OCI-LY3 (cell line): ENCODE data around the gene ZNF438.

Experiments
- H2AFZ ChIP-seq: fragments of 200-600, 300-600 bp; shearing (Covaris generic); 2 replicates; pipeline ENCODE4 v1.6.0; 2014; ENCODE audit warnings: antibody characterized with exemption, low read depth, low read length
- H3K27ac ChIP-seq: fragments of 200-600, 300-600 bp; sonication (generic); 2 replicates; pipeline ENCODE4 v1.5.1; 2014; ENCODE audit warnings: mild to moderate bottlenecking, low read length, moderate library complexity, mixed read lengths
- H3K27me3 ChIP-seq: fragments of 200-600, 300-600 bp; sonication (generic); 2 replicates; pipeline ENCODE4 v1.6.1; 2014; ENCODE audit warnings: low read depth, low read length, mixed read lengths
- H3K36me3 ChIP-seq: fragments of 200-600, 300-600 bp; sonication (generic); replicated peaks from 2 replicates; pipeline ENCODE3; 2014; ENCODE audit warnings: low read depth, low read length, mixed read lengths
- H3K4me1 ChIP-seq: fragments of 300-600, 200-600 bp; sonication (generic); 2 replicates; pipeline ENCODE4 v1.6.1; 2014; ENCODE audit warnings: low read length, mixed read lengths
- H3K4me2 ChIP-seq: fragments of 200-600, 300-600 bp; sonication (generic); 2 replicates; pipeline ENCODE4 v1.6.1; 2014; ENCODE audit warnings: low read length, mixed read lengths
- H3K4me3 ChIP-seq: fragments of 300-600, 200-600 bp; sonication (generic); 2 replicates; pipeline ENCODE4 v1.5.1; 2014; ENCODE audit warnings: antibody characterized with exemption, mild to moderate bottlenecking, low read length, moderate library complexity
- H3K79me2 ChIP-seq: fragments of 300-600, 200-600 bp; shearing (Covaris generic); 2 replicates; pipeline ENCODE4 v1.6.1; 2014; ENCODE audit warnings: mild to moderate bottlenecking, low read length, mixed read lengths
- H3K9ac ChIP-seq: fragments of 300-600, 200-600 bp; shearing (Covaris generic); 2 replicates; pipeline ENCODE4 v1.6.0; 2014; ENCODE audit warnings: mild to moderate bottlenecking, low read length, moderate library complexity
- H3K9me3 ChIP-seq: fragments of 200-600, 300-600 bp; shearing (Covaris generic); 2 replicates; pipeline ENCODE4 v1.6.1; 2014; ENCODE audit warnings: low read length, mixed read lengths; ENCODE audit not compliant: insufficient read depth
- H4K20me1 ChIP-seq: fragments of 200-600, 300-600 bp; sonication (generic); 2 replicates; pipeline ENCODE4 v1.6.1; 2016; ENCODE audit warnings: low read length, mixed read lengths; ENCODE audit not compliant: insufficient read depth
- EZH2phosphoT487 ChIP-seq: fragments of 200-600 bp; shearing (Covaris generic); IDR thresholded peaks from 2 replicates; pipeline ENCODE4 v1.6.1; 2018; ENCODE audit warnings: antibody characterized with exemption, mixed run types, low read depth
- TF ChIP-seq, protein P1 (sequence below): fragments of 200-600, 300-600 bp; sonication (generic); IDR thresholded peaks from 2 replicates; pipeline ENCODE4 v1.5.1; 2014; ENCODE audit warnings: antibody characterized with exemption, low read length, low read depth

ZNF438 gene

DNA sequence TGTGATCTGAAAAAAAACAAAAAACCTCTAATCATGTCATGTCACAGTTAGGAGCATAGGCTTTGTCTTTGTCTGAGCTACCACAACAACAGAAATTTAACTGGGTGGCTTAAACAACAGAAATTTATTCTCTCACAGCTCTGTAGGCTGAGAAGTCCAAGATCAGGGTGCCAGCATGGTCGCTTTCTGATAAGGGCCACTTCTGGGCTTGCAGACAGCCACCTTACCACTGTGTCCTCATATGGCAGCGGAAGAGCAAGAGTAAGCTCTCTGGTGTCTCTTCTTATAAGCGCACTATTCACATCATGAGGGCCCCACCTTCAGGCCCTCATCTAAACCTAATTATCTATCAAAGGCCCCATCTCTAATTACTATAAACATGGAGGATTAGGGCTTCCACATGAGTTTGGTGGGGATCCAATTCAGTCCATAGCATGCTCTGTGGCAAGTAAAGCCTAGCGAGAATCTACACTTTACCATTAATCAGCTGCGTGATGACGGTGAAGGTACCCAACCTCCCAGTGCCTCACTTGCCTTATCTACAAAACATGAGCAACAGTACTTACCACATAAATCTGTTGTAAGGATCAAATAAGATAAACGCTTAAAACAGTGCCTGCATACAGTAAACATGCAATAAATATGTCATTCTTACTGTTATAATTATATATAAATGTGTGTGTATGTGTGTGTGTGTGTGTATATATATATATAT lies 17.3 kb downstream of the ZNF438 start:
- Histone ChIP-seq H3K9me3 (no peaks in the 10 kb centered on the region), H4K20me1 (no peaks in the 10 kb centered on the region), H2AFZ (no peak overlapping the region), H3K4me1 (no peaks in the 10 kb centered on the region), H3K4me2 (no peak overlapping the region), H3K79me2 (no peaks in the 10 kb centered on the region), H3K9ac (no peak overlapping the region), H3K4me3 (no peak overlapping the region), H3K27me3 (no peaks in the 10 kb centered on the region), H3K27ac (no peak overlapping the region), H3K36me3 (no peaks in the 10 kb centered on the region)
- TF ChIP-seq EZH2phosphoT487 = no peak
- TF ChIP-seq, protein P1, sequence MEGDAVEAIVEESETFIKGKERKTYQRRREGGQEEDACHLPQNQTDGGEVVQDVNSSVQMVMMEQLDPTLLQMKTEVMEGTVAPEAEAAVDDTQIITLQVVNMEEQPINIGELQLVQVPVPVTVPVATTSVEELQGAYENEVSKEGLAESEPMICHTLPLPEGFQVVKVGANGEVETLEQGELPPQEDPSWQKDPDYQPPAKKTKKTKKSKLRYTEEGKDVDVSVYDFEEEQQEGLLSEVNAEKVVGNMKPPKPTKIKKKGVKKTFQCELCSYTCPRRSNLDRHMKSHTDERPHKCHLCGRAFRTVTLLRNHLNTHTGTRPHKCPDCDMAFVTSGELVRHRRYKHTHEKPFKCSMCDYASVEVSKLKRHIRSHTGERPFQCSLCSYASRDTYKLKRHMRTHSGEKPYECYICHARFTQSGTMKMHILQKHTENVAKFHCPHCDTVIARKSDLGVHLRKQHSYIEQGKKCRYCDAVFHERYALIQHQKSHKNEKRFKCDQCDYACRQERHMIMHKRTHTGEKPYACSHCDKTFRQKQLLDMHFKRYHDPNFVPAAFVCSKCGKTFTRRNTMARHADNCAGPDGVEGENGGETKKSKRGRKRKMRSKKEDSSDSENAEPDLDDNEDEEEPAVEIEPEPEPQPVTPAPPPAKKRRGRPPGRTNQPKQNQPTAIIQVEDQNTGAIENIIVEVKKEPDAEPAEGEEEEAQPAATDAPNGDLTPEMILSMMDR = no peak

DNA sequence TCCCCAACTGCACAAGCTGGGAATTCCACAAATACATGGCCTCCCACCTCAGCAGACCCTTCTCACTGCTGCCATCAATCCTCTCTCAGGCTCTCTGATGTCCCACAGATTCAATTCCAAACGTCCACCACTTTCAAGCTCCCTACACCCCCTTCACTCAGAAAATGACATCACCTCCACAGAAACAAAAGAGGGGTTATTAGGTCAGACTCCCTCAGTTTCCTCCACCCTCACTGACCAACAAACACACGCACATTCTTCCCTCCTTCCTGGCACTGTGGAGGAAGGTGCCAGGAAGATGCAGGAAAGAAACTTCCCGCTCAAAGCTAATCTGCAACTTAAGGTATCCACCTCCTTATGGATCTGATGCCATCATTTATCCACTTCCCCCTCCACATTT lies 18.3 kb downstream of the ZNF438 start:
- Histone ChIP-seq H3K4me1 (peaks cover 3% of the 10 kb centered on the region), H3K36me3 (peaks cover 2% of the 10 kb centered on the region), H2AFZ (no peak overlapping the region), H4K20me1 (no peaks in the 10 kb centered on the region), H3K4me2 (no peak overlapping the region), H3K4me3 (no peak overlapping the region), H3K79me2 (no peaks in the 10 kb centered on the region), H3K9ac (no peak overlapping the region), H3K9me3 (no peaks in the 10 kb centered on the region), H3K27me3 (no peaks in the 10 kb centered on the region), H3K27ac (no peak overlapping the region)
- no peak for TF ChIP-seq EZH2phosphoT487
- TF ChIP-seq, protein P1 = no peak

- Histone ChIP-seq H3K27me3 (no peaks in the 10 kb centered on the region), H3K9me3 (no peaks in the 10 kb centered on the region), H3K27ac (no peak overlapping the region), H3K4me1 (peaks cover 19% of the 10 kb centered on the region), H3K9ac (no peak overlapping the region), H3K4me2 (no peak overlapping the region), H3K4me3 (no peak overlapping the region), H3K36me3 (peaks cover 2% of the 10 kb centered on the region), H3K79me2 (no peaks in the 10 kb centered on the region), H2AFZ (no peak overlapping the region), H4K20me1 (no peaks in the 10 kb centered on the region)
- no peak for TF ChIP-seq EZH2phosphoT487
- TF ChIP-seq, protein P1 = no peak
Observed at GRCh38 chr10:31011665-31012022, 20.0 kb downstream of the ZNF438 start.

DNA sequence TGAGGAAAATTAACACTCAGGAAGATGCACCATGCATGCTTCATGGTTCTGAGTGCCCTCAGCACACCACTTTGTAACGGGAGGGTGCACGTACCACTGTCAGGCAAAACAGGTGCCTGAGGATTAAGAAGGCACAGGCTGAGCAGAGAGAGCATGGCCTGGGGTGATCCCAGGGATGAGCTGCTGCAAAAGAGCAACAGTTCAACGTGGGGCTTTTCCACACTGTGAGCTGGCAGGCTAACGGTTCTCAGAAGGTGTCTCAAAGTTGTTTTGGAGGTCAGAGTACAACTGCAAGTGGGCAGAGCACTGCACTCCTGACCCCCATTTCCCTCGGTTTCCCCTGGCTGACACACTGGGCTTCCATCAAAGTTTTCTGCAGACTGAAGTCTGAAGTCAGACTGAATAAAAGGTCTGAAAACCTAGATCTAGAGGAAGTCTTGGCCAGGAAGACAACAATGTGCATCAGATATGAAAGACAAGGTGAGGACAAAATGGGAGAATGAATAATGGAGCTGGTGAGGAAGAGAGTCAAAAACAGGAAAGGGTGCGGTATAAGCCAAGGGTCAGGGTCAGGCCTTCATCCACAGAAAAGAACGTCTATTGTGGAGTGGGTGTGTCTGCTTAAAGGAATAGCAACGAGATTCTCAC lies 20.5 kb downstream of the ZNF438 start:
- H3K9me3 ChIP-seq = no peaks in the 10 kb centered on the region
- TF ChIP-seq, protein P1 = no peak
- TF ChIP-seq EZH2phosphoT487 = no peak
- H4K20me1 ChIP-seq = no peaks in the 10 kb centered on the region
- H3K4me2 ChIP-seq = no peak overlapping the region
- no peak overlapping the region for H2AFZ ChIP-seq
- peaks cover 24% of the 10 kb centered on the region for H3K4me1 ChIP-seq
- H3K27me3 ChIP-seq = no peaks in the 10 kb centered on the region
- H3K4me3 ChIP-seq = no peak overlapping the region
- H3K27ac ChIP-seq = no peak overlapping the region
- peaks cover 2% of the 10 kb centered on the region for H3K36me3 ChIP-seq
- H3K79me2 ChIP-seq = no peaks in the 10 kb centered on the region
- H3K9ac ChIP-seq = no peak overlapping the region
